SIG-M5 treated with dmso at 0.1 percent for 504 hours (cell line): ENCODE results near the gene FRG1.
"Not testable (repeated sequence)": the region's sequence is repeated elsewhere in the genome, so short reads cannot be mapped to it uniquely, and the experiment has no call there.

Source experiments
- DNase-seq: peaks from one replicate; lab custom pipeline; 2025; ENCODE audit not compliant: unreplicated experiment; lab: John Stamatoyannopoulos, UW

The FRG1 gene

GRCh38 chr4:189984661-189985060 lies 44.0 kb downstream of the FRG1 start:
- not testable (repeated sequence) for DNase-seq

- DNase-seq: not testable (repeated sequence)
Observed at GRCh38 chr4:189985651-189986243, 45.1 kb downstream of the FRG1 start.

GRCh38 chr4:189988877-189989431 lies 48.3 kb downstream of the FRG1 start:
- DNase-seq: no peak

GRCh38 chr4:189989941-189990340 lies 49.3 kb downstream of the FRG1 start:
- DNase-seq: not testable (repeated sequence)
